ENCODE data around the gene NSMCE4A. TPM values are rescaled to one million over a fixed set of nuclear protein-coding genes. Genes with fewer than 3 reads are reported as not detected.
"Not testable (repeated sequence)": the region's sequence is repeated elsewhere in the genome, so short reads cannot be mapped to it uniquely, and the experiment has no call there.

NSMCE4A gene
- total RNA-seq, result 10 to 100 TPM; 68.9 to 70.8 TPM

- peak in 3 of 7 experiments; percentile 72 to 88 (median 81) for TF ChIP-seq CTCF (IDR thresholded peaks at IDR 0.05)
- TF ChIP-seq POLR2A (IDR thresholded peaks at IDR 0.05), result peak; percentile 72 to 79 (median 75)
- Histone ChIP-seq H3K9me3 (no peaks in the 10 kb centered on the region), H3K4me3 (peak within 1 kb of the TSS; percentile 55 to 90), H3K27ac (peak within 1 kb of the TSS; percentile 86 to 98 (median 96)), H3K4me1 (peaks cover 38% of the 10 kb centered on the region), H3K27me3 (no peaks in the 10 kb centered on the region), H3K36me3 (replicated peaks in 1 of 2; ENCODE audit: insufficient read depth in 1 of 2, low read depth in 2 of 2) (no peaks in the 10 kb centered on the region)
- intact Hi-C loops (cut with DNase I), result no loop called here
- peak; percentile 88 for ATAC-seq
- DNase-seq, result peak; percentile 81 to 84 (median 82)
- 1% methylated on average over 95 of the region's 101 CpGs; no CpG with 5 or more reads in 1 of the 2 donors for WGBS, 2 donors
Observed at GRCh38 chr10:121974535-121975294, at the start of gene NSMCE4A. Gene NSMCE4A, minus strand, starts transcription at chr10:121975217. Its CDS starts 52 bp downstream, at chr10:121975165.

- DNase-seq; H3K36me3 ChIP-seq (replicated peaks in 1 of 2; ENCODE audit: insufficient read depth in 1 of 2, low read depth in 2 of 2); ATAC-seq; H3K9me3 ChIP-seq; H3K4me3 ChIP-seq; intact Hi-C loops (cut with DNase I); H3K27me3 ChIP-seq; H3K27ac ChIP-seq: not testable (repeated sequence)
- WGBS, 2 donors, result 89 to 95% methylated on average over 7 of the region's 7 CpGs
- H3K4me1 ChIP-seq, result peaks cover 34% of the 10 kb centered on the region
Observed at GRCh38 chr10:122023257-122023656, 48.2 kb upstream of the NSMCE4A start.

- TF ChIP-seq CTCF (IDR thresholded peaks at IDR 0.05) (no peak), POLR2A (IDR thresholded peaks at IDR 0.05) (no peak)
- 81 to 98% methylated on average over 4 of the region's 4 CpGs for WGBS, 2 donors
- Histone ChIP-seq H3K4me3 (no peak overlapping the region), H3K27ac (no peak overlapping the region), H3K4me1 (peaks cover 36% of the 10 kb centered on the region), H3K36me3 (replicated peaks in 1 of 2; ENCODE audit: insufficient read depth in 1 of 2, low read depth in 2 of 2) (no peaks in the 10 kb centered on the region), H3K27me3 (no peaks in the 10 kb centered on the region), H3K9me3 (no peaks in the 10 kb centered on the region)
- no peak for DNase-seq
- intact Hi-C loops (cut with DNase I), result no loop called here
- ATAC-seq, result no peak
Observed at GRCh38 chr10:122022276-122022675, 47.3 kb upstream of the NSMCE4A start.

GRCh38 chr10:122021828-122022227 is 46.8 kb upstream of the NSMCE4A start:
- 63 to 70% methylated on average over 11 of the region's 11 CpGs for WGBS, 2 donors
- intact Hi-C loops (cut with DNase I), result no loop called here
- H3K27ac ChIP-seq, result peak overlapping the region in 1 of 4 donors; percentile 60

More at GRCh38 chr10:122021828-122022227, 46.8 kb upstream of the NSMCE4A start:
- Histone ChIP-seq H3K36me3 (replicated peaks in 1 of 2; ENCODE audit: insufficient read depth in 1 of 2, low read depth in 2 of 2) (no peaks in the 10 kb centered on the region), H3K9me3 (no peaks in the 10 kb centered on the region), H3K27me3 (no peaks in the 10 kb centered on the region), H3K4me1 (peaks cover 36% of the 10 kb centered on the region), H3K4me3 (no peak overlapping the region)
- peak in 2 of 4 donors; percentile 13 to 14 for DNase-seq
- no peak for TF ChIP-seq CTCF (IDR thresholded peaks at IDR 0.05)
- no peak for TF ChIP-seq POLR2A (IDR thresholded peaks at IDR 0.05)
- ATAC-seq, result no peak

Data from body of pancreas (tissue), 4 donors.